Stomach (tissue), 9 donors: ENCODE data around the gene ECHDC3. TPM values are rescaled to one million over a fixed set of nuclear protein-coding genes. Genes with fewer than 3 reads are reported as not detected.

Experiments used
- DNase-seq, 2 donors: peaks; one replicate each; pipeline versions ENCODE4 v3.0.0 to v3.0.0-alpha.2; 2013 to 2019
- H3K27ac ChIP-seq, 5 donors: fragments of 200-600 bp in 4 of 5; sonication (generic) in 4 of 5; one replicate each; pipeline ENCODE4 v1.5.1; 2013 to 2019; ENCODE audit warnings: mild to moderate bottlenecking in 1 of 5, moderate library complexity in 1 of 5
- H3K27me3 ChIP-seq, 3 donors: fragments of 200-600 bp; sonication (generic); one replicate each; pipeline ENCODE4 v1.5.1; 2017 to 2019; ENCODE audit warnings: mixed run types in 1 of 3
- H3K36me3 ChIP-seq, 4 donors: fragments of 200-600 bp; sonication (generic); 1 replicate in 3 of 4; 2 replicates in 1 of 4; pipeline ENCODE4 v1.5.1; 2016 to 2019
- H3K4me1 ChIP-seq, 4 donors: fragments of 200-600 bp; sonication (generic); one replicate each; pipeline ENCODE4 v1.5.1; 2016 to 2019
- H3K4me3 ChIP-seq, 4 donors: fragments of 200-600 bp; sonication (generic) in 3 of 4; one replicate each; pipeline ENCODE4 v1.5.1; 2016 to 2019; ENCODE audit warnings: mild to moderate bottlenecking in 1 of 4
- H3K9me3 ChIP-seq, 4 donors: fragments of 200-600 bp; sonication (generic); one replicate each; pipeline ENCODE4 v1.5.1; 2016 to 2019
- CTCF ChIP-seq, 7 experiments: fragments of 450-650 bp in 4 of 7; fragments of 200-600 bp in 3 of 7; sonication (generic) in 3 of 7; IDR thresholded peaks; one replicate each; pipeline ENCODE4 v1.5.1; 2016 to 2019; ENCODE audit warnings: antibody characterized with exemption in 7 of 7, control low read depth in 2 of 7, mild to moderate bottlenecking in 1 of 7
- EP300 ChIP-seq: sonication (generic); formaldehyde crosslinking; IDR thresholded peaks from one replicate; pipeline ENCODE4 v1.6.1; 2017; ENCODE audit warnings: antibody characterized with exemption
- POLR2A ChIP-seq, 4 donors: fragments of 450-650 bp; IDR thresholded peaks; one replicate each; pipeline ENCODE4 v1.6.1; 2016; ENCODE audit warnings: antibody characterized with exemption in 4 of 4, control low read depth in 2 of 4, mild to moderate bottlenecking in 1 of 4, moderate library complexity in 1 of 4
- POLR2AphosphoS5 ChIP-seq, 3 donors: sonication (generic); formaldehyde crosslinking; IDR thresholded peaks; one replicate each; pipeline ENCODE4 v1.6.1; 2016; ENCODE audit warnings: antibody characterized with exemption in 3 of 3
- WGBS, 5 donors: extraction: QIAGEN DNeasy Blood & Tissue Kit in 3 of 5; methylation state at CpG; one replicate each; pipeline versions ENCODE4 v1.1.5 to v1.1.7; 2013 to 2018; 5-methylcytosine and 5-hydroxymethylcytosine counted together
- intact Hi-C: fragments of 100-400 bp; cut with DNase I; formaldehyde crosslinking; loops from one replicate; pipeline ENCODE4 v1.15.1; 2023; ENCODE audit warnings: low total_unique reads
- polyA plus RNA-seq, 3 donors: library from polyadenylated mRNA; stranded (reverse); fragments of 200-250 nt; gene quantifications; one replicate each; pipeline ENCODE4 v1.2.3, GENCODE V29; 2013
- total RNA-seq, 5 donors: library from RNA; depleted of rRNA; stranded (reverse); fragments of >200 nt; gene quantifications; one replicate each; pipeline versions ENCODE4 v1.1.0 to v1.2.3, GENCODE V29; 2014 to 2016
- donor health status: healthy with polysubstance abuse.
- donor health status: Bipolar disorder and iron deficiency.
- donor health status: healthy.

Gene ECHDC3
- total and polyA plus RNA-seq, 8 donors, result 0.58 to 70.6 (median 30.7) TPM

GRCh38 chr10:11772575-11773288 is 30.6 kb downstream of the ECHDC3 start:
- DNase-seq, result no peak
- no peaks in the 10 kb centered on the region for H3K4me1 ChIP-seq
- no peak overlapping the region for H3K27ac ChIP-seq
- 83 to 88% (median 84%) methylated on average over 12 to 16 of the region's 16 CpGs for WGBS, 5 donors
- intact Hi-C loops, result no loop called here
- no peak overlapping the region for H3K4me3 ChIP-seq
- no peaks in the 10 kb centered on the region for H3K9me3 ChIP-seq
- TF ChIP-seq POLR2AphosphoS5 (IDR thresholded peaks at IDR 0.05), result no peak
- no peak for TF ChIP-seq CTCF (IDR thresholded peaks at IDR 0.05)
- no peak for TF ChIP-seq POLR2A (IDR thresholded peaks at IDR 0.05)
- no peak for TF ChIP-seq EP300
- no peaks in the 10 kb centered on the region for H3K36me3 ChIP-seq
- peaks cover 0 to 5% (median 3%) of the 10 kb centered on the region in 3 donors for H3K27me3 ChIP-seq

GRCh38 chr10:11773761-11774441 is 31.7 kb downstream of the ECHDC3 start:
- DNase-seq, result no peak
- H3K9me3 ChIP-seq, result no peaks in the 10 kb centered on the region
- no peak overlapping the region for H3K4me3 ChIP-seq
- H3K27ac ChIP-seq, result no peak overlapping the region
- 80 to 90% (median 85%) methylated on average over 14 of the region's 14 CpGs for WGBS, 5 donors
- intact Hi-C loops, result no loop called here
- peaks cover 0 to 5% (median 3%) of the 10 kb centered on the region in 3 donors for H3K27me3 ChIP-seq
- no peak for TF ChIP-seq EP300
- TF ChIP-seq CTCF (IDR thresholded peaks at IDR 0.05), result no peak
- TF ChIP-seq POLR2A (IDR thresholded peaks at IDR 0.05), result no peak
- TF ChIP-seq POLR2AphosphoS5 (IDR thresholded peaks at IDR 0.05), result no peak
- no peaks in the 10 kb centered on the region for H3K36me3 ChIP-seq
- H3K4me1 ChIP-seq, result no peaks in the 10 kb centered on the region

GRCh38 chr10:11775412-11775811 is 33.2 kb downstream of the ECHDC3 start:
- WGBS, 5 donors, result 53 to 69% (median 65%) methylated on average over 5 of the region's 5 CpGs
- no peaks in the 10 kb centered on the region for H3K9me3 ChIP-seq
- H3K4me1 ChIP-seq, result no peaks in the 10 kb centered on the region
- no peaks in the 10 kb centered on the region for H3K36me3 ChIP-seq
- no peak overlapping the region for H3K4me3 ChIP-seq
- no peak overlapping the region for H3K27ac ChIP-seq
- peaks cover 0 to 5% (median 3%) of the 10 kb centered on the region in 3 donors for H3K27me3 ChIP-seq
- TF ChIP-seq EP300, result no peak
- no peak for TF ChIP-seq CTCF (IDR thresholded peaks at IDR 0.05)
- TF ChIP-seq POLR2AphosphoS5 (IDR thresholded peaks at IDR 0.05), result no peak
- no peak for DNase-seq
- intact Hi-C loops, result no loop called here

- DNase-seq, result no peak
- Histone ChIP-seq H3K4me3 (no peak overlapping the region), H3K4me1 (no peaks in the 10 kb centered on the region), H3K9me3 (no peaks in the 10 kb centered on the region), H3K27ac (no peak overlapping the region), H3K27me3 (peaks cover 0 to 5% (median 3%) of the 10 kb centered on the region in 3 donors), H3K36me3 (no peaks in the 10 kb centered on the region)
- WGBS, 5 donors, result 60 to 83% (median 71%) methylated on average over 3 of the region's 3 CpGs
- intact Hi-C loops, result no loop called here
- TF ChIP-seq POLR2A (IDR thresholded peaks at IDR 0.05) (no peak), CTCF (IDR thresholded peaks at IDR 0.05) (no peak), POLR2AphosphoS5 (IDR thresholded peaks at IDR 0.05) (no peak), EP300 (no peak)
Measured at GRCh38 chr10:11776080-11776479, 33.9 kb downstream of the ECHDC3 start.
